Measurements from ENCODE around the gene SHF. TPM values are rescaled to one million over a fixed set of nuclear protein-coding genes. Genes with fewer than 3 reads are reported as not detected.

The SHF gene
- total RNA-seq, 6 experiments from 2014 or later: 2.1 to 3.1 (median 2.1) TPM

- Mint-ChIP-seq H3K36me3 (ENCODE audit: low read depth) (no peaks in the 10 kb centered on the region), H3K4me1 (ENCODE audit: low read depth) (no peaks in the 10 kb centered on the region), H3K27ac (no peak overlapping the region), H3K9me3 (no peaks in the 10 kb centered on the region), H3K27me3 (ENCODE audit: insufficient read depth) (peaks cover 34% of the 10 kb centered on the region), H3K4me3 (no peak overlapping the region)
- TF ChIP-seq CTCF (IDR thresholded peaks at IDR 0.05): no peak
- no peak for DNase-seq
These were observed 52.8 kb downstream of the SHF start for GRCh38 chr15:45134682-45135604.

- no peaks in the 10 kb centered on the region for H3K4me1 Mint-ChIP-seq (ENCODE audit: low read depth)
- H3K4me3 Mint-ChIP-seq: no peak overlapping the region
- no peak overlapping the region for H3K27ac Mint-ChIP-seq
- no peaks in the 10 kb centered on the region for H3K9me3 Mint-ChIP-seq
- H3K27me3 Mint-ChIP-seq (ENCODE audit: insufficient read depth): peaks cover 34% of the 10 kb centered on the region
- DNase-seq: no peak
- no peak for TF ChIP-seq CTCF (IDR thresholded peaks at IDR 0.05)
- no peaks in the 10 kb centered on the region for H3K36me3 Mint-ChIP-seq (ENCODE audit: low read depth)
These were observed 53.7 kb downstream of the SHF start for GRCh38 chr15:45134046-45134445.

GRCh38 chr15:45133561-45133920, 54.2 kb downstream of the SHF start:
- no peak for TF ChIP-seq CTCF (IDR thresholded peaks at IDR 0.05)
- Mint-ChIP-seq H3K36me3 (ENCODE audit: low read depth) (no peaks in the 10 kb centered on the region), H3K9me3 (no peaks in the 10 kb centered on the region), H3K4me3 (no peak overlapping the region), H3K27ac (no peak overlapping the region), H3K27me3 (ENCODE audit: insufficient read depth) (peaks cover 35% of the 10 kb centered on the region), H3K4me1 (ENCODE audit: low read depth) (no peaks in the 10 kb centered on the region)
- DNase-seq: no peak

GRCh38 chr15:45132844-45133560, 54.8 kb downstream of the SHF start:
- H3K4me1 Mint-ChIP-seq (ENCODE audit: low read depth): no peaks in the 10 kb centered on the region
- no peak for TF ChIP-seq CTCF (IDR thresholded peaks at IDR 0.05)
- H3K27ac Mint-ChIP-seq: no peak overlapping the region
- H3K9me3 Mint-ChIP-seq: no peaks in the 10 kb centered on the region
- no peak for DNase-seq
- no peak overlapping the region for H3K4me3 Mint-ChIP-seq
- H3K27me3 Mint-ChIP-seq (ENCODE audit: insufficient read depth): peaks cover 38% of the 10 kb centered on the region
- no peaks in the 10 kb centered on the region for H3K36me3 Mint-ChIP-seq (ENCODE audit: low read depth)

GRCh38 chr15:45131510-45131909, 56.3 kb downstream of the SHF start:
- no peak overlapping the region for H3K27ac Mint-ChIP-seq
- no peak overlapping the region for H3K4me3 Mint-ChIP-seq
- peaks cover 39% of the 10 kb centered on the region for H3K27me3 Mint-ChIP-seq (ENCODE audit: insufficient read depth)
- no peaks in the 10 kb centered on the region for H3K4me1 Mint-ChIP-seq (ENCODE audit: low read depth)
- no peak for TF ChIP-seq CTCF (IDR thresholded peaks at IDR 0.05)
- no peaks in the 10 kb centered on the region for H3K36me3 Mint-ChIP-seq (ENCODE audit: low read depth)
- no peaks in the 10 kb centered on the region for H3K9me3 Mint-ChIP-seq
- no peak for DNase-seq
